ENCODE data around the gene RABGAP1L. TPM values are rescaled to one million over a fixed set of nuclear protein-coding genes. Genes with fewer than 3 reads are reported as not detected.
"Not testable (repeated sequence)": the region's sequence is repeated elsewhere in the genome, so short reads cannot be mapped to it uniquely, and the experiment has no call there.

Gene RABGAP1L
- polyA plus RNA-seq, 1 donor (not counting 4 experiments of a cell fraction or from before 2014, with no cell fraction given): 24.2 TPM

DNA sequence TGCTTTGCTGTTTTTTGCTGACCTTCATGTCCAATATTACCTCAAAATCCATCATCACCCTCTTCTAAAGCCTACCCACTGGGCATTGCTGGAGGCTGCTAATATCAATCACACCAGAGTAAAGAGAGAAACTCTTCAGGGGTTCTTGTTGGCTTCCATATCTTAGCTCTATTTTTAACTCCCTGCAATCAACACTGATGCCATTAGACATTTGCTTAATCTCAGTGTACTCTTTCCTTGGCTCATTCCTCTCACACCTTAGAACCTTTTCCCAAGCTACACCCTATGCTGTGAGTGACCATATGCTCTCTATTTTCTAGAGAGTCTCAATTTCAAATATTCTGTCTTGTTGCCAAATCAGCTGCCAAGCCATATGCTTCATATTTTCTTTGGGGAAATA, 40.6 kb upstream of the RABGAP1L start:
- FAIRE-seq (no peak), DNase-seq (ENCODE audit: low read depth, low spot score) (no peak)
- no peak overlapping the region for H3K4me3 ChIP-seq (ENCODE audit: control insufficient read depth in 2 of 3, extremely low read depth in 1 of 3, insufficient read depth in 2 of 3, low read depth in 1 of 3, low read length in 3 of 3)
- H3K9me1 ChIP-seq (ENCODE audit: control insufficient read depth, extremely low read depth, insufficient read depth, low read length): no peaks in the 10 kb centered on the region
- H3K9me3 ChIP-seq (ENCODE audit: control insufficient read depth, low read depth, low read length): no peaks in the 10 kb centered on the region
- H3K79me2 ChIP-seq (ENCODE audit: control insufficient read depth, insufficient read depth, low read length): no peaks in the 10 kb centered on the region
- H4K20me1 ChIP-seq (ENCODE audit: control insufficient read depth, extremely low read depth, insufficient read depth, low read length): no peaks in the 10 kb centered on the region
- no peak overlapping the region for H3K9ac ChIP-seq (ENCODE audit: control insufficient read depth, extremely low read depth, insufficient read depth, low read length)
- no peak overlapping the region for H3K4me2 ChIP-seq (ENCODE audit: control insufficient read depth, extremely low read depth, insufficient read depth, low read depth, low read length)
- no peak overlapping the region for H3K27ac ChIP-seq (ENCODE audit: control insufficient read depth, insufficient read depth, low read length)
- dilution Hi-C loops (cut with MboI; ENCODE audit: extremely low pct_ligation_motif_present, low sequenced_read_pairs): no loop called here
- H2AFZ ChIP-seq (ENCODE audit: control insufficient read depth, low read length): no peak overlapping the region
- no peaks in the 10 kb centered on the region for H3K4me1 ChIP-seq (ENCODE audit: control insufficient read depth, extremely low read depth, insufficient read depth, low read length)
- TF ChIP-seq EZH2 (IDR thresholded peaks at IDR 0.05; ENCODE audit: low read length): no peak
- TF ChIP-seq, protein P1, sequence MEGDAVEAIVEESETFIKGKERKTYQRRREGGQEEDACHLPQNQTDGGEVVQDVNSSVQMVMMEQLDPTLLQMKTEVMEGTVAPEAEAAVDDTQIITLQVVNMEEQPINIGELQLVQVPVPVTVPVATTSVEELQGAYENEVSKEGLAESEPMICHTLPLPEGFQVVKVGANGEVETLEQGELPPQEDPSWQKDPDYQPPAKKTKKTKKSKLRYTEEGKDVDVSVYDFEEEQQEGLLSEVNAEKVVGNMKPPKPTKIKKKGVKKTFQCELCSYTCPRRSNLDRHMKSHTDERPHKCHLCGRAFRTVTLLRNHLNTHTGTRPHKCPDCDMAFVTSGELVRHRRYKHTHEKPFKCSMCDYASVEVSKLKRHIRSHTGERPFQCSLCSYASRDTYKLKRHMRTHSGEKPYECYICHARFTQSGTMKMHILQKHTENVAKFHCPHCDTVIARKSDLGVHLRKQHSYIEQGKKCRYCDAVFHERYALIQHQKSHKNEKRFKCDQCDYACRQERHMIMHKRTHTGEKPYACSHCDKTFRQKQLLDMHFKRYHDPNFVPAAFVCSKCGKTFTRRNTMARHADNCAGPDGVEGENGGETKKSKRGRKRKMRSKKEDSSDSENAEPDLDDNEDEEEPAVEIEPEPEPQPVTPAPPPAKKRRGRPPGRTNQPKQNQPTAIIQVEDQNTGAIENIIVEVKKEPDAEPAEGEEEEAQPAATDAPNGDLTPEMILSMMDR (optimal IDR thresholded peaks at IDR 0.05 in 1 of 3, IDR thresholded peaks at IDR 0.05 in 1 of 3, conservative IDR thresholded peaks at IDR 0.05 in 1 of 3; ENCODE audit: extremely low read depth in 1 of 3, insufficient read depth in 2 of 3, low read length in 3 of 3): no peak
- peaks cover 5% of the 10 kb centered on the region for H3K27me3 ChIP-seq (ENCODE audit: control insufficient read depth, extremely low read depth, insufficient read depth, low read length)
- H3K36me3 ChIP-seq (ENCODE audit: control insufficient read depth in 2 of 2, extremely low read depth in 1 of 2, insufficient read depth in 2 of 2, low read length in 2 of 2): no peaks in the 10 kb centered on the region

DNA sequence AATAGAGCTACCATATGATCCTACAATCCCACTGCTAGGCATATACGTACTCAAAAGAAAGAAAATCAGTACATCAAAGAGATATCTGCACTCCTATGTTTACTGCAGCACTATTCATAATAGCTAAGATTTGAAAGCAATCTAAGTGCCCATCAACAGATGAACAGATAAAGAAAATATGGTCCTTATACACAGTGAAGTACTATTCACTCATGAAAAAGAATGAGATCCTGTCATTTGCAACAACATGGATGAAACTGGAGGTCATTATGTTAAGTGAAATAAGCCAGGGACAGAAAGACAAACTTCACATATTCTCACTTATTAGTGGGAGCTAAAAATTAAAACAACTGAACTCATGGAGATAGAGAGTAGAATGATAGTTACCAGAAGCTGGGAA, 37.0 kb upstream of the RABGAP1L start:
- DNase-seq (ENCODE audit: low read depth, low spot score); H4K20me1 ChIP-seq (ENCODE audit: control insufficient read depth, extremely low read depth, insufficient read depth, low read length); H3K4me3 ChIP-seq (ENCODE audit: control insufficient read depth in 2 of 3, extremely low read depth in 1 of 3, insufficient read depth in 2 of 3, low read depth in 1 of 3, low read length in 3 of 3); H2AFZ ChIP-seq (ENCODE audit: control insufficient read depth, low read length); H3K4me1 ChIP-seq (ENCODE audit: control insufficient read depth, extremely low read depth, insufficient read depth, low read length); H3K9me1 ChIP-seq (ENCODE audit: control insufficient read depth, extremely low read depth, insufficient read depth, low read length); H3K27ac ChIP-seq (ENCODE audit: control insufficient read depth, insufficient read depth, low read length); dilution Hi-C loops (cut with MboI; ENCODE audit: extremely low pct_ligation_motif_present, low sequenced_read_pairs); H3K9me3 ChIP-seq (ENCODE audit: control insufficient read depth, low read depth, low read length); FAIRE-seq; H3K79me2 ChIP-seq (ENCODE audit: control insufficient read depth, insufficient read depth, low read length); H3K9ac ChIP-seq (ENCODE audit: control insufficient read depth, extremely low read depth, insufficient read depth, low read length); H3K36me3 ChIP-seq (ENCODE audit: control insufficient read depth in 2 of 2, extremely low read depth in 1 of 2, insufficient read depth in 2 of 2, low read length in 2 of 2); H3K4me2 ChIP-seq (ENCODE audit: control insufficient read depth, extremely low read depth, insufficient read depth, low read depth, low read length); H3K27me3 ChIP-seq (ENCODE audit: control insufficient read depth, extremely low read depth, insufficient read depth, low read length): not testable (repeated sequence)

DNA sequence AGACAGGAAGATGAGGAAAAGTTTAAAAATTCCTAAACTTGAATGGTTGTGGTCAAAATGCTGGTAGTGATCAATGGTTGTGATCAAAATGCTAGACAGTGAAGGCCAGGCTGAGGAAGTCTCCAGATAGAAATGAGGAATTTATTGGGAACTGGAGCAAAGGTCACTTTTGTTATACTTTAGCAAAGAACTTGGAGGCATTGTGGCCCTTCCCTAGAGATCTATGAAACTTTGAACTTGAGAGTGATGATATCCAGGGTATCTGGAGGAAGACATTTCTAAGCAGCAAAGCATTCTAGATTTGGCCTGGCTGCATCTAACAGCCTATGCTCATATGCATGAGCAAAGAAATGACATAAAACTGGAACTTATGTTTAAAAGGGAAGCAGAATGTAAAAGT, 35.5 kb upstream of the RABGAP1L start:
- no peak for FAIRE-seq

DNA sequence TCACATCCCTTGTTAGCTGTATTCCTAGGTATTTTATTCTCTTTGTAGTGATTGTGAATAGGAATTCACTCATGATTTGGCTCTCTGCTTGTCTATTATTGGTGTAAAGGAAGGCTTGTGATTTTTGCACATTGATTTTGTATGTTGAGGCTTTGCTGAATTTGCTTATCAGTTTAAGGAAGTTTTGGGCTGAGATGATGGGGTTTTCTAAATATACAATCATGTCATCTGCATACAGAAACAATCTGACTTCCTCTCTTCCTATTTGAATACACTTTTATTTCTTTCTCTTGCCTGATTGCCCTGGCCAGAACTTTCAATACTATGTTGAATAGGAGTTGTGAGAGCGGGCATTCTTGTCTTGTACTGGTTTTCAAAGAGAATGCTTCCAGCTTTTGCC, 32.1 kb upstream of the RABGAP1L start:
- H3K9ac ChIP-seq (ENCODE audit: control insufficient read depth, extremely low read depth, insufficient read depth, low read length); H3K9me1 ChIP-seq (ENCODE audit: control insufficient read depth, extremely low read depth, insufficient read depth, low read length); H3K36me3 ChIP-seq (ENCODE audit: control insufficient read depth in 2 of 2, extremely low read depth in 1 of 2, insufficient read depth in 2 of 2, low read length in 2 of 2); FAIRE-seq; H2AFZ ChIP-seq (ENCODE audit: control insufficient read depth, low read length); H3K4me3 ChIP-seq (ENCODE audit: control insufficient read depth in 2 of 3, extremely low read depth in 1 of 3, insufficient read depth in 2 of 3, low read depth in 1 of 3, low read length in 3 of 3); H3K4me2 ChIP-seq (ENCODE audit: control insufficient read depth, extremely low read depth, insufficient read depth, low read depth, low read length); H3K27me3 ChIP-seq (ENCODE audit: control insufficient read depth, extremely low read depth, insufficient read depth, low read length); DNase-seq (ENCODE audit: low read depth, low spot score); H3K4me1 ChIP-seq (ENCODE audit: control insufficient read depth, extremely low read depth, insufficient read depth, low read length); H4K20me1 ChIP-seq (ENCODE audit: control insufficient read depth, extremely low read depth, insufficient read depth, low read length); H3K9me3 ChIP-seq (ENCODE audit: control insufficient read depth, low read depth, low read length); H3K79me2 ChIP-seq (ENCODE audit: control insufficient read depth, insufficient read depth, low read length); dilution Hi-C loops (cut with MboI; ENCODE audit: extremely low pct_ligation_motif_present, low sequenced_read_pairs); H3K27ac ChIP-seq (ENCODE audit: control insufficient read depth, insufficient read depth, low read length): not testable (repeated sequence)

More for the DNA sequence above, 35.5 kb upstream of the RABGAP1L start:
- no peak overlapping the region for H3K9ac ChIP-seq (ENCODE audit: control insufficient read depth, extremely low read depth, insufficient read depth, low read length)
- H3K4me1 ChIP-seq (ENCODE audit: control insufficient read depth, extremely low read depth, insufficient read depth, low read length): no peaks in the 10 kb centered on the region
- H4K20me1 ChIP-seq (ENCODE audit: control insufficient read depth, extremely low read depth, insufficient read depth, low read length): no peaks in the 10 kb centered on the region
- no peak overlapping the region for H3K4me2 ChIP-seq (ENCODE audit: control insufficient read depth, extremely low read depth, insufficient read depth, low read depth, low read length)
- H3K4me3 ChIP-seq (ENCODE audit: control insufficient read depth in 2 of 3, extremely low read depth in 1 of 3, insufficient read depth in 2 of 3, low read depth in 1 of 3, low read length in 3 of 3): no peak overlapping the region
- no peaks in the 10 kb centered on the region for H3K36me3 ChIP-seq (ENCODE audit: control insufficient read depth in 2 of 2, extremely low read depth in 1 of 2, insufficient read depth in 2 of 2, low read length in 2 of 2)
- no peaks in the 10 kb centered on the region for H3K9me1 ChIP-seq (ENCODE audit: control insufficient read depth, extremely low read depth, insufficient read depth, low read length)
- no peak for DNase-seq (ENCODE audit: low read depth, low spot score)
- no peak overlapping the region for H2AFZ ChIP-seq (ENCODE audit: control insufficient read depth, low read length)
- H3K79me2 ChIP-seq (ENCODE audit: control insufficient read depth, insufficient read depth, low read length): no peaks in the 10 kb centered on the region
- no peak overlapping the region for H3K27ac ChIP-seq (ENCODE audit: control insufficient read depth, insufficient read depth, low read length)
- H3K27me3 ChIP-seq (ENCODE audit: control insufficient read depth, extremely low read depth, insufficient read depth, low read length): peaks cover 5% of the 10 kb centered on the region
- H3K9me3 ChIP-seq (ENCODE audit: control insufficient read depth, low read depth, low read length): no peaks in the 10 kb centered on the region
- dilution Hi-C loops (cut with MboI; ENCODE audit: extremely low pct_ligation_motif_present, low sequenced_read_pairs): no loop called here
- TF ChIP-seq EZH2 (IDR thresholded peaks at IDR 0.05; ENCODE audit: low read length): no peak
- TF ChIP-seq, protein P1 (optimal IDR thresholded peaks at IDR 0.05 in 1 of 3, IDR thresholded peaks at IDR 0.05 in 1 of 3, conservative IDR thresholded peaks at IDR 0.05 in 1 of 3; ENCODE audit: extremely low read depth in 1 of 3, insufficient read depth in 2 of 3, low read length in 3 of 3): no peak

All from keratinocyte (primary cell).